Stomach (tissue), 9 donors: ENCODE data around the gene HOXC4. TPM values are rescaled to one million over a fixed set of nuclear protein-coding genes. Genes with fewer than 3 reads are reported as not detected.

Source experiments
- DNase-seq, 2 donors: peaks; one replicate each; pipeline versions ENCODE4 v3.0.0 to v3.0.0-alpha.2; 2013 to 2019
- H3K27ac ChIP-seq, 5 donors: fragments of 200-600 bp in 4 of 5; sonication (generic) in 4 of 5; one replicate each; pipeline ENCODE4 v1.5.1; 2013 to 2019; ENCODE audit warnings: mild to moderate bottlenecking in 1 of 5, moderate library complexity in 1 of 5
- H3K27me3 ChIP-seq, 3 donors: fragments of 200-600 bp; sonication (generic); one replicate each; pipeline ENCODE4 v1.5.1; 2017 to 2019; ENCODE audit warnings: mixed run types in 1 of 3
- H3K36me3 ChIP-seq, 4 donors: fragments of 200-600 bp; sonication (generic); 1 replicate in 3 of 4; 2 replicates in 1 of 4; pipeline ENCODE4 v1.5.1; 2016 to 2019
- H3K4me1 ChIP-seq, 4 donors: fragments of 200-600 bp; sonication (generic); one replicate each; pipeline ENCODE4 v1.5.1; 2016 to 2019
- H3K4me3 ChIP-seq, 4 donors: fragments of 200-600 bp; sonication (generic) in 3 of 4; one replicate each; pipeline ENCODE4 v1.5.1; 2016 to 2019; ENCODE audit warnings: mild to moderate bottlenecking in 1 of 4
- H3K9me3 ChIP-seq, 4 donors: fragments of 200-600 bp; sonication (generic); one replicate each; pipeline ENCODE4 v1.5.1; 2016 to 2019
- EP300 ChIP-seq: sonication (generic); formaldehyde crosslinking; IDR thresholded peaks from one replicate; pipeline ENCODE4 v1.6.1; 2017; ENCODE audit warnings: antibody characterized with exemption
- POLR2A ChIP-seq, 4 donors: fragments of 450-650 bp; IDR thresholded peaks; one replicate each; pipeline ENCODE4 v1.6.1; 2016; ENCODE audit warnings: antibody characterized with exemption in 4 of 4, control low read depth in 2 of 4, mild to moderate bottlenecking in 1 of 4, moderate library complexity in 1 of 4
- POLR2AphosphoS5 ChIP-seq, 3 donors: sonication (generic); formaldehyde crosslinking; IDR thresholded peaks; one replicate each; pipeline ENCODE4 v1.6.1; 2016; ENCODE audit warnings: antibody characterized with exemption in 3 of 3
- WGBS, 5 donors: extraction: QIAGEN DNeasy Blood & Tissue Kit in 3 of 5; methylation state at CpG; one replicate each; pipeline versions ENCODE4 v1.1.5 to v1.1.7; 2013 to 2018; 5-methylcytosine and 5-hydroxymethylcytosine counted together
- intact Hi-C: fragments of 100-400 bp; cut with DNase I; formaldehyde crosslinking; loops from one replicate; pipeline ENCODE4 v1.15.1; 2023; ENCODE audit warnings: low total_unique reads
- polyA plus RNA-seq, 3 donors: library from polyadenylated mRNA; stranded (reverse); fragments of 200-250 nt; gene quantifications; one replicate each; pipeline ENCODE4 v1.2.3, GENCODE V29; 2013
- total RNA-seq, 5 donors: library from RNA; depleted of rRNA; stranded (reverse); fragments of >200 nt; gene quantifications; one replicate each; pipeline versions ENCODE4 v1.1.0 to v1.2.3, GENCODE V29; 2014 to 2016
- TF ChIP-seq, protein P1 (sequence below), 7 experiments: fragments of 450-650 bp in 4 of 7; fragments of 200-600 bp in 3 of 7; sonication (generic) in 3 of 7; IDR thresholded peaks; one replicate each; pipeline ENCODE4 v1.5.1; 2016 to 2019; ENCODE audit warnings: antibody characterized with exemption in 7 of 7, control low read depth in 2 of 7, mild to moderate bottlenecking in 1 of 7
- donor health status: healthy with polysubstance abuse.
- donor health status: Bipolar disorder and iron deficiency.
- donor health status: healthy.

HOXC4 gene
- total and polyA plus RNA-seq, 8 donors = 0.92 to 3.7 (median 2.6) TPM; not detected in 3

DNA sequence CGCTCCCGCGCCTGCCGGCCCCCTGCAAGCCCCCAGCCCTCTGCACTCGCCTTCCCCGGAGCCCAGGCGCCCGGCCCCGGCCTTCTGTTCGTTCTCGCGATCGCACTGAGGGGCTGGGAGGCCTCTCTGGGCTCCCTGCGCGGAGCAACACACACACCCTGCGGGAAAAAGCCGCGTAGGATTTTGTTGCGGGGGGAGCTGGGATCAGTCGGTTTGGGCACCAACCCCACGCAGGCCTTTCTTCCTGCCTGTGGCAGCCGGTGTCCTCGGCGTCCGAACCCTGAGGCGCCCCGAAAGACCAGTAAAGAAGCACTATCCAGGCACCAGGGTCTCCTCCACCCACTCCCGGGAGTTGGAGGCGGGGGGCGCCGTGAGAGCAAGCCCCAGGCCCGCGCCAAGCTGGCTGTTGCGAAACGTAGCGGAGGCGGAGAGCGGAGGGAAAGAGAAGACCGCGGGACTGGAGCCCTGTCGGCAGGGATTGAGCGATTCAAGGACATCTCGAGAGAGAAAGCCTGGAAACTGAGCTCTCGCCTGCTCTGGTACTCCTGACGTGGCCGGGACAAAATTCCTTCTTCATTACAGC is 22.7 kb upstream of the HOXC4 start:
- Histone ChIP-seq H3K27me3 (peaks cover 3 to 100% (median 85%) of the 10 kb centered on the region in 3 donors), H3K36me3 (no peaks in the 10 kb centered on the region), H3K4me3 (peak overlapping the region in 3 of 4 donors; percentile 6 to 27 (median 15)), H3K9me3 (no peaks in the 10 kb centered on the region), H3K27ac (peak overlapping the region in 3 of 5 donors; percentile 2 to 82 (median 41)), H3K4me1 (peaks cover 6 to 53% (median 31%) of the 10 kb centered on the region in 4 donors)
- TF ChIP-seq POLR2A (IDR thresholded peaks at IDR 0.05) (no peak), EP300 (no peak), POLR2AphosphoS5 (IDR thresholded peaks at IDR 0.05) (no peak)
- TF ChIP-seq, protein P1, sequence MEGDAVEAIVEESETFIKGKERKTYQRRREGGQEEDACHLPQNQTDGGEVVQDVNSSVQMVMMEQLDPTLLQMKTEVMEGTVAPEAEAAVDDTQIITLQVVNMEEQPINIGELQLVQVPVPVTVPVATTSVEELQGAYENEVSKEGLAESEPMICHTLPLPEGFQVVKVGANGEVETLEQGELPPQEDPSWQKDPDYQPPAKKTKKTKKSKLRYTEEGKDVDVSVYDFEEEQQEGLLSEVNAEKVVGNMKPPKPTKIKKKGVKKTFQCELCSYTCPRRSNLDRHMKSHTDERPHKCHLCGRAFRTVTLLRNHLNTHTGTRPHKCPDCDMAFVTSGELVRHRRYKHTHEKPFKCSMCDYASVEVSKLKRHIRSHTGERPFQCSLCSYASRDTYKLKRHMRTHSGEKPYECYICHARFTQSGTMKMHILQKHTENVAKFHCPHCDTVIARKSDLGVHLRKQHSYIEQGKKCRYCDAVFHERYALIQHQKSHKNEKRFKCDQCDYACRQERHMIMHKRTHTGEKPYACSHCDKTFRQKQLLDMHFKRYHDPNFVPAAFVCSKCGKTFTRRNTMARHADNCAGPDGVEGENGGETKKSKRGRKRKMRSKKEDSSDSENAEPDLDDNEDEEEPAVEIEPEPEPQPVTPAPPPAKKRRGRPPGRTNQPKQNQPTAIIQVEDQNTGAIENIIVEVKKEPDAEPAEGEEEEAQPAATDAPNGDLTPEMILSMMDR (IDR thresholded peaks at IDR 0.05) = no peak
- DNase-seq = peak in 1 of 2 donors; percentile 72
- intact Hi-C loops = no loop called here
- 36 to 53% (median 38%) methylated on average over 36 to 46 of the region's 46 CpGs for WGBS, 5 donors

- H3K27ac ChIP-seq = peak overlapping the region in 3 of 5 donors; percentile 2 to 82 (median 41)
- intact Hi-C loops = no loop called here
- WGBS, 5 donors = 65 to 78% (median 69%) methylated on average over 15 to 16 of the region's 16 CpGs
- H3K27me3 ChIP-seq = peaks cover 0 to 100% (median 80%) of the 10 kb centered on the region in 3 donors
- TF ChIP-seq EP300 = no peak
- H3K9me3 ChIP-seq = no peaks in the 10 kb centered on the region
- DNase-seq = no peak
- H3K36me3 ChIP-seq = no peaks in the 10 kb centered on the region
- H3K4me1 ChIP-seq = peaks cover 6 to 56% (median 31%) of the 10 kb centered on the region in 4 donors
- H3K4me3 ChIP-seq = peak overlapping the region in 2 of 4 donors; percentile 15 to 27
Measured at GRCh38 chr12:54031480-54031879, 22.2 kb upstream of the HOXC4 start.

GRCh38 chr12:54032086-54032619 is 21.5 kb upstream of the HOXC4 start:
- intact Hi-C loops = no loop called here
- no peak for DNase-seq
- H3K27me3 ChIP-seq = peaks cover 0 to 100% (median 74%) of the 10 kb centered on the region in 3 donors
- peak overlapping the region in 1 of 4 donors; percentile 27 for H3K4me3 ChIP-seq
- no peaks in the 10 kb centered on the region for H3K9me3 ChIP-seq
- peaks cover 6 to 63% (median 34%) of the 10 kb centered on the region in 4 donors for H3K4me1 ChIP-seq
- 44 to 49% (median 46%) methylated on average over 6 of the region's 6 CpGs for WGBS, 5 donors
- H3K36me3 ChIP-seq = no peaks in the 10 kb centered on the region
- TF ChIP-seq EP300 = no peak
- TF ChIP-seq POLR2AphosphoS5 (IDR thresholded peaks at IDR 0.05) = no peak
- TF ChIP-seq, protein P1 (IDR thresholded peaks at IDR 0.05) = no peak
- no peak for TF ChIP-seq POLR2A (IDR thresholded peaks at IDR 0.05)
- peak overlapping the region in 1 of 5 donors; percentile 82 for H3K27ac ChIP-seq

DNA sequence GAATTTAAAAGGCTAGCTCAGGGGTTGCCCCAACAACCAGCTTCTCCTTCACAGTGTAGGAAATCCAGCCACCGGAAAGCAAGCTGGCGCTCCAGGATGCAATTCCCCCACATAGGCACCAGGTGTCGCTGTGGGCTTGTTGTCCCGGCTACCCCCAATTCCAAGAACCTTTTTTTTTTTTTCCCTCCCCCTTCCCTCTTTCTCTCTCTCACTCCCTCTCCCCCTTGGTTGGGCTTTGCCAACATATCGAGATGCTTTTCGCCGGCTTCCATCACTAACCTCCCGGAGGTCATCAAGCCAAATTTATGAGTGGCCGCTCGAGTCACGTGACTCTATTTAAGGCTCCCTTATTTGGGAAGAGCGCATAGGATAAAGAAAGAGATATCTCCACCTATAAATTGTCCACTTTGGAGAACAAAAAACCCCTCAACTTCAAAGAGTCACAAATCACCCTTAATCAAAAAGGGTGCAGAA is 21.0 kb upstream of the HOXC4 start, which contains the start of gene HOXC5:
TSS of gene HOXC5 (plus strand) at position 424 of the 474 bp plus-strand sequence. CDS start 73 bp downstream, outside the sequence.
- Histone ChIP-seq H3K4me1 (peaks cover 6 to 66% (median 36%) of the 10 kb centered on the region in 4 donors), H3K27me3 (peaks cover 0 to 100% (median 68%) of the 10 kb centered on the region in 3 donors), H3K36me3 (no peaks in the 10 kb centered on the region), H3K9me3 (no peaks in the 10 kb centered on the region), H3K27ac (peak within 1 kb of the TSS; percentile 61 to 82 (median 65)), H3K4me3 (peak within 1 kb of the TSS; percentile 45 to 64 (median 53))
- TF ChIP-seq EP300 = no peak
- TF ChIP-seq, protein P1 (IDR thresholded peaks at IDR 0.05) = peak in 6 of 7 experiments; percentile 96 to 100 (median 98)
- no peak for TF ChIP-seq POLR2AphosphoS5 (IDR thresholded peaks at IDR 0.05)
- DNase-seq = peak; percentile 84 to 94
- WGBS, 5 donors = 1 to 2% (median 2%) methylated on average over 12 of the region's 12 CpGs
- intact Hi-C loops = no loop called here
